Thyroid gland (tissue), 4 donors: ENCODE data around the gene GSPT2. TPM values are rescaled to one million over a fixed set of nuclear protein-coding genes. Genes with fewer than 3 reads are reported as not detected.
"Not testable (repeated sequence)": the region's sequence is repeated elsewhere in the genome, so short reads cannot be mapped to it uniquely, and the experiment has no call there.

Experiments
- DNase-seq, 2 donors: peaks; one replicate each; pipeline ENCODE4 v3.0.0-alpha.2; 2019
- H3K27ac ChIP-seq, 3 donors: fragments of 200-600 bp; sonication (generic); 1 replicate in 2 of 3; 2 replicates in 1 of 3; pipeline ENCODE4 v1.5.1; 2016 to 2019; ENCODE audit warnings: mild to moderate bottlenecking in 1 of 3, moderate library complexity in 1 of 3
- H3K27me3 ChIP-seq: fragments of 200-600 bp; sonication (generic); one replicate; pipeline ENCODE4 v1.5.1; 2019
- H3K36me3 ChIP-seq, 2 donors: fragments of 200-600 bp; sonication (generic); one replicate each; pipeline ENCODE4 v1.5.1; 2016 to 2019
- H3K4me1 ChIP-seq, 2 donors: fragments of 200-600 bp; sonication (generic); one replicate each; pipeline ENCODE4 v1.5.1; 2017 to 2019
- H3K4me3 ChIP-seq, 3 donors: fragments of 200-600 bp; sonication (generic); replicated peaks in 1 of 3; 1 replicate in 2 of 3; 2 replicates in 1 of 3; pipeline ENCODE4 v1.5.1; 2016; ENCODE audit warnings: mild to moderate bottlenecking in 1 of 3
- H3K9me3 ChIP-seq: fragments of 200-600 bp; sonication (generic); one replicate; pipeline ENCODE4 v1.5.1; 2017
- CTCF ChIP-seq, 6 experiments: fragments of 200-600 bp in 3 of 6; fragments of 450-650 bp in 3 of 6; sonication (generic) in 3 of 6; IDR thresholded peaks; one replicate each; pipeline ENCODE4 v1.5.1; 2016 to 2019; ENCODE audit warnings: antibody characterized with exemption in 6 of 6, mild to moderate bottlenecking in 2 of 6, inconsistent platforms in 1 of 6, moderate library complexity in 1 of 6
- POLR2A ChIP-seq, 2 donors: fragments of 450-650 bp; IDR thresholded peaks; one replicate each; pipeline ENCODE4 v1.6.1; 2017; ENCODE audit warnings: antibody characterized with exemption in 2 of 2, mild to moderate bottlenecking in 2 of 2, moderate library complexity in 1 of 2
- WGBS, 2 donors: methylation state at CpG; one replicate each; pipeline ENCODE4 v1.1.5; 2017; 5-methylcytosine and 5-hydroxymethylcytosine counted together
- intact Hi-C: fragments of 100-400 bp; cut with DNase I; formaldehyde crosslinking; loops from one replicate; pipeline ENCODE4 v1.15.1; 2023
- total RNA-seq, 4 donors: library from RNA; depleted of rRNA; stranded (reverse); fragments of >200 nt; gene quantifications; one replicate each; pipeline ENCODE4 v1.2.3, GENCODE V29; 2016

The GSPT2 gene
- total RNA-seq: 1 to 10 TPM; 4.8 to 7.9 (median 7.6) TPM

- Histone ChIP-seq H3K36me3 (no peaks in the 10 kb centered on the region), H3K27me3 (no peaks in the 10 kb centered on the region), H3K4me1 (no peaks in the 10 kb centered on the region), H3K9me3 (no peaks in the 10 kb centered on the region), H3K4me3 (peak within 1 kb of the TSS in 2 of 3 donors; percentile 45 to 73), H3K27ac (peak within 1 kb of the TSS in 1 of 3 donors; percentile 15)
- DNase-seq: peak; percentile 62 to 68
- 0 to 3% methylated on average over 4 to 12 of the region's 63 CpGs for WGBS, 2 donors
- TF ChIP-seq POLR2A (IDR thresholded peaks at IDR 0.05): peak in 1 of 2 donors; percentile 57
- TF ChIP-seq CTCF (IDR thresholded peaks at IDR 0.05): no peak
- intact Hi-C loops: no loop called here
Observed at GRCh38 chrX:51743179-51743957, at the start of gene GSPT2. Gene GSPT2 (plus strand): TSS chrX:51743442. CDS start chrX:51743627, 185 bp downstream.

- H3K36me3 ChIP-seq: no peaks in the 10 kb centered on the region
- DNase-seq: no peak
- TF ChIP-seq CTCF (IDR thresholded peaks at IDR 0.05): no peak
- no peaks in the 10 kb centered on the region for H3K4me1 ChIP-seq
- no peak overlapping the region for H3K27ac ChIP-seq
- H3K9me3 ChIP-seq: no peaks in the 10 kb centered on the region
- no peaks in the 10 kb centered on the region for H3K27me3 ChIP-seq
- intact Hi-C loops: no loop called here
- no peak overlapping the region for H3K4me3 ChIP-seq
- WGBS, 2 donors: 87 to 100% methylated on average over 3 to 6 of the region's 6 CpGs
Observed at GRCh38 chrX:51694254-51694653, 49.0 kb upstream of the GSPT2 start.

GRCh38 chrX:51697397-51697796 is 45.8 kb upstream of the GSPT2 start:
- Histone ChIP-seq H3K4me3 (no peak overlapping the region), H3K4me1 (no peaks in the 10 kb centered on the region), H3K27ac (no peak overlapping the region), H3K36me3 (no peaks in the 10 kb centered on the region), H3K9me3 (no peaks in the 10 kb centered on the region), H3K27me3 (no peaks in the 10 kb centered on the region)
- WGBS, 2 donors: 93 to 95% methylated on average over 5 to 6 of the region's 8 CpGs
- intact Hi-C loops: no loop called here
- no peak for TF ChIP-seq CTCF (IDR thresholded peaks at IDR 0.05)
- TF ChIP-seq POLR2A (IDR thresholded peaks at IDR 0.05): no peak
- no peak for DNase-seq

- H3K27ac ChIP-seq, intact Hi-C loops, H3K36me3 ChIP-seq, H3K9me3 ChIP-seq, DNase-seq, H3K4me3 ChIP-seq, H3K27me3 ChIP-seq, H3K4me1 ChIP-seq: not testable (repeated sequence)
- no CpG with 5 or more reads among the region's 87 CpGs for WGBS, 2 donors
Observed at GRCh38 chrX:51710277-51711164, 32.7 kb upstream of the GSPT2 start, which contains the start of gene CENPVL1. Gene CENPVL1 (plus strand): TSS chrX:51710512. CDS start chrX:51710512, 0 bp downstream.

GRCh38 chrX:51712943-51713647 is 30.1 kb upstream of the GSPT2 start:
- H3K4me3 ChIP-seq, H3K36me3 ChIP-seq, DNase-seq, H3K9me3 ChIP-seq, H3K4me1 ChIP-seq, H3K27ac ChIP-seq, H3K27me3 ChIP-seq, intact Hi-C loops: not testable (repeated sequence)
- WGBS, 2 donors: no CpG with 5 or more reads among the region's 18 CpGs
